Measurements from ENCODE around the gene CASKIN1.

CASKIN1 gene

DNA sequence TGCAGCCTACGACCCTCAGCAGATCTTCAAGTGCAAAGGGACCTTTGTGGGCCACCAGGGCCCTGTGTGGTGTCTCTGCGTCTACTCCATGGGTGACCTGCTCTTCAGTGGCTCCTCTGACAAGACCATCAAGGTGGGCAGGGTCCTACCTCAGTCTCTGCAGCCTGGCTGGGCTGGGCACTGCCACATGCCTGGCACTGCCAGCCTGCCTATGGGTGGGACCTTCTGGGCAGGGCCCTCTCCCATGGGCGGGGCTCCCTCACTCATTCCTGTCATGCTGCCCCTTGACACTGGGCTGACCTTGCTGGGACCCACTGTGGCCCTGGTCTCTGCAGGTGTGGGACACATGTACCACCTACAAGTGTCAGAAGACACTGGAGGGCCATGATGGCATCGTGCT is 22.5 kb downstream of the CASKIN1 start:
- DNase-seq (ENCODE audit: low read depth): no peak

DNA sequence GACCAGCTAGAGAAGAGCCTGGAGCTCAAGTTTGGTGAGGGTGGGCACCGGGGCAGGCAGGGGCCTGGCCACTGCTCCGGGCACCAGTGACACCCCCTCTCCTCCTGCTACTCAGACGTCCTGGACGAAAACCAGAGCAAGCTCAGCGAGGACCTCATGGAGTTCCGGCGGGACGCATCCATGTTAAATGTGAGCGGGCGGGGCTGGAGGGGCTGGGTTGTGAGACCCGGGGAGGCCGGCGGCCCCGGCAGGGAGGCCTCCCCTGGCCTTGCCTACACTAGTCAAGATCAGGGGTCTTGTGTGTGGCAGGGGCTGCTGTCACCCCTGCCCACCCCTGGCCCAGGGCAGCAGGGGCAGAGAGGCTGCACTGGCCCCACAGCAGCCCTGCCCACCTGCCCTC is 23.0 kb downstream of the CASKIN1 start:
- DNase-seq (ENCODE audit: low read depth): no peak

- DNase-seq (ENCODE audit: low read depth): no peak
Observed at GRCh38 chr16:2172688-2173335, 23.6 kb downstream of the CASKIN1 start.

- DNase-seq (ENCODE audit: low read depth): no peak
Observed at GRCh38 chr16:2171601-2172178, 24.7 kb downstream of the CASKIN1 start.

DNA sequence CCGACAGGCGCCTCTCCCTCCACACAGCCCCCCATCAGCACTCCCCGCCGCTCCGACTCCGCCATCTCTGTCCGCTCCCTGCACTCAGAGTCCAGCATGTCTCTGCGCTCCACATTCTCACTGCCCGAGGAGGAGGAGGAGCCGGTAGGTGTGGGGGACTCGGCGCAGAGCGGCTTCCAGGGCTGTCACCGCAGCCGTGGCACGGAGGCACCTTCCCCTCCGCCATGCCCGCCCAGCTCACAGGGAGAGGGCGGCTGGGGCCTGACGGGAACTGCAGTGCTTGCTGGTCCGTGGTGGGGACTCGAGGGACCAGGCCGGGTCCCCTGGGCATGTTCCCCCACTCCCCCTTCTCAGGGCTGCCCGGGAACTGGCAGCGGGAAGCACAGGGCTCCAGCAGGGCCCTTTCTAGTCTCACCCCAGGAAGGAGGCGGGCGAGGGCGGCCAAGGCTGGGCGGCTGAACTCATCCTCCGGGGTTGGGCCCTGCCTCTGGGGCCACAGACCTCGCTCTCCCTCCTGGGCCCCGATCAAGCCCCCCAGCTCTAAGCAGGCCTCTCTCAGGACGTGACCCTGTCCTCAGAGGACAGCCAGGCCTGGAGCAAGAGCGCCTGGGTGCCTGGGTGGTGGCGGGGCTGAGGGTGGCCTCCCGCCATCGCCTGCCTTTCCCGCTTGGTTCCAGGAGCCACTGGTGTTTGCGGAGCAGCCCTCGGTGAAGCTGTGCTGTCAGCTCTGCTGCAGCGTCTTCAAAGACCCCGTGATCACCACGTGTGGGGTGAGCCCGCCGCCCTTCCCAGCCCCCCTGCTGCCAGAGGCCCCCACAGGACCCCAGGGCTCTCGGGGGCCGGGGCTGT is 25.6 kb downstream of the CASKIN1 start:
- DNase-seq (ENCODE audit: low read depth): no peak

DNA sequence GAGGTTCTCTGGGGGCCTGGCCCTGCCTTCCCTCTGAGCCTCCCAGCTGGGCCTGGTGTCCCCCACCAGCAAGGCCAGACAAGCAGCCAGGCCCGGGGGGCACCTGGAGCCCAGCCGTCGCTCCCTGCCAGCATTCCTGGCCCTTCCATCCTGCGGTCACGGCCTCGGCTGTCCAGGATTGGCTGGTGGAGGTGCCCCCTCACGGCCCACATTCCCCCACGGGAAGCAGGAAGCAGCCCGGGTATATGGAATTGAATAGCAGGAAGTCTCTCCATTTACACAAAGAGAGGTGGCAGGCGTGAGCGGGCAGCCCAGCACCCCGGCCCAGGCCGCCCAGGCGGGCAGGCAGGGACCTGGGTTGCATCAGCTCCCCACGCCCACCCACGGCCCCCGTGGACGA is 26.3 kb downstream of the CASKIN1 start:
- no peak for DNase-seq (ENCODE audit: low read depth)

DNA sequence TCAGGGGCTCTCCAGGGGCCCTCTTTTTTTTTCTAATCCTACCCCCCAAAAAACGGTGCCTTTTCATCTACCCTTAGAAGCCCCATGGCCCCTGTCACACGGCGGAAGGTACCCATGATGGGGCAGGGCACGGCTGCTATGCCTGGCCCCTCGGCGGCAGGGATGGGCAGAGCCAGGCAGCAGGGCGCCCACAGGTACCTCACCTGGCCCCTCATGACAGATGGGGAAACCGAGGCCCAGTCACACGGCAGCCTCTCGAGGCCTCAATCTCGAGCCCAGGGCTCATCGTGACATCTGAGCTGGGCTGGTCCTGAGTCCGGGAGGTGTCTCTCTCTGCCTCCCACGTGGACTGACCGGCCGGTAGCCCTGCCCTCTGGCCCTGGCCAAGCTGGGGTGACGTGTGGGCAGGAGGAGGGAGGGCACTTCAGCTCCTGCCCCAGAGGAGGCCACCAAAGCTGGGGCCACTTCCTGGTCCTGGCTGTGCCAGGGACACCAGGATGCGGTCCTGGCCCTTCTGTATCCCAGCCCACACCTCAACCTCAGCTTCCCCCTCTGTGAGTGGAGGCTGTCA is 29.3 kb downstream of the CASKIN1 start:
- DNase-seq (ENCODE audit: low read depth): no peak

GRCh38 chr16:2166263-2167067 is 29.9 kb downstream of the CASKIN1 start:
- DNase-seq (ENCODE audit: low read depth): no peak

- DNase-seq (ENCODE audit: low read depth): no peak
Observed at GRCh38 chr16:2165861-2166260, 30.5 kb downstream of the CASKIN1 start.

- no peak for DNase-seq (ENCODE audit: low read depth)
Observed at GRCh38 chr16:2163211-2163881, 33.1 kb downstream of the CASKIN1 start.

GRCh38 chr16:2162676-2163118 is 33.7 kb downstream of the CASKIN1 start:
- DNase-seq (ENCODE audit: low read depth): no peak

DNA sequence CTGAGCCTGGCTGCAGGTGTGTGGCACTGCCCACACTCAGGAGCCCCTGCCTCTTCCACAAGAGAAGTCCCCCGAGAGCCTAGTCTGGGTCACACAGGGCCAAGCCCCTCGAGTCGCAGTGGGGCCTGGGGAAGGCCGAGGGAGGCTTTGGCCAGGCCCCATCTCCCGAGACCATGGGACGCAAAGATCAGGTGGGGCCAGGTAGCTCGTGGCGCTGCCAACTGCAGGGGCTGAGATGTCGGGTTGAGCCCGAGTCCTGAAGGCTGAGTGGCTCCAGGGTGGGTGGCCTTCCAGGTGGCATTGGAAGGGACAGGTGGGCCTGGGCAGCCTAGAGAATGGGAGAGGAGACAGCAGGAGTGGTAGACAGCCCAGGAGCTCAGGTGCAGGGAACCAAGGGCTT is 34.5 kb downstream of the CASKIN1 start:
- DNase-seq (ENCODE audit: low read depth): no peak

DNA sequence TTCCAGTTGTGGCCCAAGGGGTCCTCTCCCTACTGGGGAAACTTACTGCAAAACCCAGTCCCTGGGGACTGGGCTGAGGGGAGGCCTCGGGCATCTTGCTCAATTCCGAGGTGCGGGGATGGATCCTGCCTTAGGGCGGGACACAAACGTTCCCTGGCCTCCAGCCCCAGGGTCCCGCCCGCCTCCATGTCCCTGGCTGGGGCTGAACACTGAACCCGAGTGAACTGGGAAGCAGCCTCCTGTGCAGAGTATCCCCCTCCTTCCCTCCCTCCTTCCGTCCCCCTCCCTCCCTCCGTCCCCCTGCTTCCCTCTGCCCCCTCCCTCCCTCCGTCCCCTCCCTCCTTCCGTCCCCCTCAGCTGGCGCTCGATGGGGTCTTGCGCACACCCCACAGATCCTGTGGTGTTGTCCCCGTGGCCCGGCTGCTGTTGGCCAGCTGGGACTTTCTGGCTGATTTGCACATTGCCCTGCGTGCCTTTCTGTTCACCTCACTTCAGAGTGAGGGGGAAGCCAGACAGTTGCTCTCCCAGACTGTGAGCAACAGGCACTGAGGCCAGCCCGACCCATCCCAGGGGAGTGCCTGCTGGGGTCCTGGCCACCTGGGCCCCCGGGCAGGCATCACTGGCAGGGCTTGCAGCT is 35.4 kb downstream of the CASKIN1 start:
- DNase-seq (ENCODE audit: low read depth): no peak

DNA sequence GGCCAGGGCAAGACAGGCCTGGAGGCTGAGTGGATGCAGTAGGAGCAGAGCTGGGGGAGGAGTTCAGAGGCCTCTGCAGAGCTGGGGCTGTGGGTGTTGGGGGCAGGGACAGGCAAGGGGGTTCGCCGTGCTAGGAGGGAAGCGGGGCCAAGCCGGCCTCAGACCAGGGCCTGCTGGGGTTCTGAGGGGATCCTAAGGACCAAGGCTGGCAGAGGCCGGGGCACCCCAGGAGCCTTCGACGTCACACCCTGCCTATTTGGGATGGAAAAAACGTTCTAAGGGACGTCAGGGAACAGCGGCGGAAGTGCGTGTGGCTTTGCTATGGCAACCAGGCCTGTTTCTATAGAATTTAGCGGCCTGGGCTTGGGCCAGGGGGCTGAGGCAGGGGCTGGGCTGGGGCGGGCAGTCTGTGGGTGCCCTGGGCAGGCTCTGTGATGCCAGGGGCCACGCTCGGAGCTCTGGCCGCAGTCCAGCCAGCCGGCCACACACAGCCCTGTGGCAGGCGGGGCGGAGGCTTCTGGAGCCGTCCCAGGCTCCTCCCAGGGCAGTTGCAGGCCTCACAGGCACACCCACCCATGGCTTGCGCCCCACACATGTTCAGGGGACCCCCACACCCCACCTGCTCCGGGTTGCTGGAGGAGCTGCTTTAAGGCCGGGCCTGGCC is 37.1 kb downstream of the CASKIN1 start:
- no peak for DNase-seq (ENCODE audit: low read depth)

DNA sequence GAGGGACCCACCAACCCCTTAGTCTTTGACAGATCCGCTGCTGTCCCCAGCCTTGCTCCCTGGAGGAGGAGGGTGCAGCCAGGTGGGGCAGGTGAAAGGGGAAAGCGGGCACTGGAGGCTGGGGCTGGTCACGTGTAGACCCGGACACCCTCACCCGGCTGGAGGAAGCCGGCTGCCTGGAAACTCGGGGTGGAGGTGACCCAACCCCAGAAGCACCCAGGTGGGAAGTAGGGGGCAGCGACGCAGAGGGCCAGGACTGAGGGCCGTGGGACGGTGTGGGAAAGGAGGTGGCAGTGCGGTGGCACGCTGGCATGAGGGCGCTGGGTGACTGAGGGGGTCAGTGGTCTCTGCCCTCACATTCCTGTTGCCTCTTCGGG is 38.2 kb downstream of the CASKIN1 start:
- no peak for DNase-seq (ENCODE audit: low read depth)

- no peak for DNase-seq (ENCODE audit: low read depth)
Observed at GRCh38 chr16:2157480-2158261, 38.7 kb downstream of the CASKIN1 start.

DNA sequence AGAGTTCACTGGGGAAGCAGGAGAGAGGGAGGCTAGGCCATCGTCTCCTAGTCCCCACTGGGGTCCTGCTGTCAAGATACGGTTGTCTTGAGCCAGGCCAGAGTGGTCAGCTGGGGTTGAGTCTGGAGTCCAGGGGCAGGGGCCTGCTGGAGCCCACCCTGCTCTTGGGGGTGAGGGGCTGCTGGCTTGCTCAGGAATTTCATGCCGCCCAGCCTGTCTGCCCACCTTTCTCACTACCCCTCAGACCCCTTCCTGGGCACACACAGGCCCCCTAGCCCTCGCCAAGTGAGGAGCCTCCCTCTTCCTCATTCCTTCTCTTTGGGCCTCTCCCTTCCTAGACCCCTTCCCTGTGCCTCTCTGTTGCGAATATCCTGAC is 39.6 kb downstream of the CASKIN1 start:
- no peak for DNase-seq (ENCODE audit: low read depth)

DNA sequence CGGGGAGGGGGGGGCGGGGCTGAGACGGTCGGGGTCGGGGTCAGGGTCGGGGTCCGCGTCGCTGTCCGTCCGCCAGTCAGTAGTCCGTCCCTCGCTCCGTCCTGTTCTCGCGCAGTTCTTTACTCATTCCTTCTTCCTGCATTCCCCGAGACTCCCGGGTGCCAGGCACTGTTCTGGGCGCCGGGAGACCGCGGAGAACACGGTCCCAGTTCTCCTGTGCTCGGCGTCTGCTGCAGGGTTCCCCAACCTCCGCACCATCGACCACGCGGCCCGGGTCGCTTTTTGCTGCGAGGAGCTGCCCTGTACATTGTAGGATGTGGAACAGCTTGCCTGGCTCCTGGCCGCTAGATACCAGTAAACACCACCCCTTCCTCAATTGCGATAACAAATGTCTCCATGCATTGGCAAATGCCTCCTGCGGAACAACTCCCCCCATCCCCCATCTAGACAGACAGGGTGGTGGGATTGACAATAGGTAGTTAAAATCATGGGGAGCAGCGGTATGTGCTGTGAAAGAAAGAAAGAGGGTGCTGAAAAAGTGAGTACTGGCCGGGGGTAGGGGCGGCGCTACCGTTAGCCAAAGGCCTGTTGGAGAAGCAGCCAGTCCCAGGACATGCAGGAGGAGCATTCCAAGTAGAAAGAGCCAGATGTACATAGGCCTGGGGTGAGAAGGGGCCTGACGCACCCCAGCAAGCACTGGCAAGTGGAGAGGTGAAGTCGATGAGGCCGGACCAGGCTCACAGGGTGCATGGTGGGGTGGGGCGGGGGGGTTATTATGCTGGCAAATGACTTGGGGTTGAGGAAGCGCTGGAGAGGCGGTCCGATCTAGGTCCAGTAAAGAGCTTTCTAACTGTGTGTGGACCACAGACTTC is 40.2 kb downstream of the CASKIN1 start:
- no peak for DNase-seq (ENCODE audit: low read depth)
